ENCODE data around the gene DGUOK.

- TF ChIP-seq EZH2 (IDR thresholded peaks at IDR 0.05; ENCODE audit: low read depth, unreplicated experiment) (no peak), CTCF (conservative IDR thresholded peaks at IDR 0.05; ENCODE audit: low read depth in 2 of 2) (no peak), ZNF331 (CRISPR knock-in tag; IDR thresholded peaks at IDR 0.05; ENCODE audit: low read depth) (no peak), POLR2AphosphoS5 (IDR thresholded peaks at IDR 0.05; ENCODE audit: low read depth) (no peak), EZH2phosphoT487 (IDR thresholded peaks at IDR 0.05; ENCODE audit: unreplicated experiment) (no peak), CREB1 (CRISPR knock-in tag; IDR thresholded peaks at IDR 0.05; ENCODE audit: low read depth) (no peak), REST (IDR thresholded peaks at IDR 0.05; ENCODE audit: unreplicated experiment) (no peak)
These were observed 73.4 kb downstream of the DGUOK start for GRCh38 chr2:73999881-74000597.

Data from GM23338 (cell line).